HepG2 (cell line): ENCODE measurements around the gene TNFSF12. TPM values are rescaled to one million over a fixed set of nuclear protein-coding genes. Genes with fewer than 3 reads are reported as not detected.

Experiments
- BCL3 ChIP-seq: sonication (generic); formaldehyde crosslinking; IDR thresholded peaks from 2 replicates; pipeline ENCODE4 v1.5.1; 2020; ENCODE audit warnings: mild to moderate bottlenecking, missing genetic modification reagents, moderate library complexity
- CEBPB ChIP-seq: IDR thresholded peaks from 2 replicates; pipeline ENCODE4 v1.6.1; 2011; ENCODE audit warnings: low read depth, low read length, improper control_type of control experiment, borderline replicate concordance
- DZIP1 ChIP-seq: sonication (generic); formaldehyde crosslinking; IDR thresholded peaks from 2 replicates; pipeline ENCODE4 v1.5.0; 2020; ENCODE audit warnings: mild to moderate bottlenecking, missing genetic modification reagents
- HMGXB3 ChIP-seq: sonication (generic); formaldehyde crosslinking; IDR thresholded peaks from 2 replicates; pipeline ENCODE4 v1.4.0; 2020; ENCODE audit warnings: missing genetic modification reagents, borderline replicate concordance
- MBD4 ChIP-seq: IDR thresholded peaks from 2 replicates; pipeline ENCODE4 v1.6.1; 2012; ENCODE audit warnings: low read length, inconsistent platforms, borderline replicate concordance
- MIXL1 ChIP-seq: IDR thresholded peaks from 2 replicates; pipeline ENCODE4 v1.6.1; 2016
- NFATC3 ChIP-seq: sonication (generic); formaldehyde crosslinking; IDR thresholded peaks from 2 replicates; pipeline ENCODE4 v1.5.1; 2020; ENCODE audit warnings: mild to moderate bottlenecking, missing genetic modification reagents
- NR3C1 ChIP-seq: sonication (generic); formaldehyde crosslinking; IDR thresholded peaks from 2 replicates; pipeline ENCODE4 v1.4.0; 2020; ENCODE audit warnings: missing genetic modification reagents
- RORA ChIP-seq: sonication (generic); formaldehyde crosslinking; IDR thresholded peaks from 2 replicates; pipeline ENCODE4 v1.5.0; 2020; ENCODE audit warnings: mild to moderate bottlenecking, missing genetic modification reagents, moderate library complexity
- THAP7 ChIP-seq: sonication (generic); formaldehyde crosslinking; IDR thresholded peaks from 2 replicates; pipeline ENCODE4 v1.8.1; 2023; ENCODE audit warnings: mild to moderate bottlenecking, missing genetic modification reagents
- TSC22D2 ChIP-seq: sonication (generic); formaldehyde crosslinking; IDR thresholded peaks from 2 replicates; pipeline ENCODE4 v1.5.1; 2020; ENCODE audit warnings: missing genetic modification reagents, mild to moderate bottlenecking, borderline replicate concordance
- UBTF ChIP-seq: sonication (generic); formaldehyde crosslinking; IDR thresholded peaks from 2 replicates; pipeline ENCODE4 v1.4.0; 2020; ENCODE audit warnings: mild to moderate bottlenecking, missing genetic modification reagents
- ZBTB37 ChIP-seq: sonication (generic); formaldehyde crosslinking; IDR thresholded peaks from 2 replicates; pipeline ENCODE4 v1.4.0; 2020; ENCODE audit warnings: mild to moderate bottlenecking, missing genetic modification reagents
- ZNF619 ChIP-seq: sonication (generic); formaldehyde crosslinking; IDR thresholded peaks from 2 replicates; pipeline ENCODE4 v1.4.0; 2020; ENCODE audit warnings: mild to moderate bottlenecking, missing genetic modification reagents
- ZNF788 ChIP-seq: sonication (generic); formaldehyde crosslinking; IDR thresholded peaks from 2 replicates; pipeline ENCODE4 v1.5.0; 2020; ENCODE audit warnings: mild to moderate bottlenecking, missing genetic modification reagents, borderline replicate concordance
- polyA plus RNA-seq, 8 experiments: library from polyadenylated mRNA; depleted of rRNA in 3 of 8; stranded (reverse) in 7 of 8; unstranded in 1 of 8; fragments of >200 nt; fragmentation: Illumina TruSeq in 4 of 8; extraction: Trizol in 4 of 8; gene quantifications; 2 replicates each; pipeline versions ENCODE4 v1.2.1 to v1.2.3, GENCODE V29; 2011 to 2016; ENCODE audit warnings: low read depth in 4 of 8, missing spikeins in 1 of 8, mixed read lengths in 1 of 8; ENCODE audit not compliant: insufficient read depth in 1 of 8
- total RNA-seq, 5 experiments: library from RNA; depleted of rRNA; stranded (reverse); fragments of >200 nt; fragmentation: Illumina TruSeq; extraction: Trizol; gene quantifications; 2 replicates each; pipeline ENCODE4 v1.2.3, GENCODE V29; 2016; ENCODE audit warnings: low read depth in 1 of 5

The TNFSF12 gene
- total and polyA plus RNA-seq, 2 of the 13 experiments (the other 11 are each of a cell fraction or from before 2014, with no cell fraction given) = 0.93 to 7.2 TPM

GRCh38 chr17:7583253-7584109, 34.6 kb downstream of the TNFSF12 start, which contains the start of gene MPDU1 (continued):
- TF ChIP-seq HMGXB3 (peak; percentile 56; the same call in 1 of the 2 replicates), CEBPB (no peak), TSC22D2 (CRISPR knock-in tag) (no peak), NFATC3 (CRISPR knock-in tag) (peak; percentile 55; the same call in 1 of the 2 replicates), RORA (CRISPR knock-in tag) (no peak), MIXL1 (peak; percentile 30), THAP7 (CRISPR knock-in tag) (peak; percentile 88; the same call in 1 of the 2 replicates), BCL3 (CRISPR knock-in tag) (peak; percentile 79; the same call in 1 of the 2 replicates), NR3C1 (CRISPR knock-in tag) (no peak), MBD4 (no peak), DZIP1 (CRISPR knock-in tag) (no peak), UBTF (CRISPR knock-in tag) (peak; percentile 65), ZBTB37 (no peak), ZNF619 (CRISPR knock-in tag) (no peak), ZNF788 (CRISPR knock-in tag) (peak; percentile 45; the same call in 1 of the 2 replicates)
